Measurements from ENCODE around the gene MAP3K20. TPM values are rescaled to one million over a fixed set of nuclear protein-coding genes. Genes with fewer than 3 reads are reported as not detected.
A peak's percentile ranks its signal among the peaks of the same experiment; 100 is the strongest.

The MAP3K20 gene
- total RNA-seq, 4 donors from 2014 or later: 33.0 to 56.1 (median 44.4) TPM

DNA sequence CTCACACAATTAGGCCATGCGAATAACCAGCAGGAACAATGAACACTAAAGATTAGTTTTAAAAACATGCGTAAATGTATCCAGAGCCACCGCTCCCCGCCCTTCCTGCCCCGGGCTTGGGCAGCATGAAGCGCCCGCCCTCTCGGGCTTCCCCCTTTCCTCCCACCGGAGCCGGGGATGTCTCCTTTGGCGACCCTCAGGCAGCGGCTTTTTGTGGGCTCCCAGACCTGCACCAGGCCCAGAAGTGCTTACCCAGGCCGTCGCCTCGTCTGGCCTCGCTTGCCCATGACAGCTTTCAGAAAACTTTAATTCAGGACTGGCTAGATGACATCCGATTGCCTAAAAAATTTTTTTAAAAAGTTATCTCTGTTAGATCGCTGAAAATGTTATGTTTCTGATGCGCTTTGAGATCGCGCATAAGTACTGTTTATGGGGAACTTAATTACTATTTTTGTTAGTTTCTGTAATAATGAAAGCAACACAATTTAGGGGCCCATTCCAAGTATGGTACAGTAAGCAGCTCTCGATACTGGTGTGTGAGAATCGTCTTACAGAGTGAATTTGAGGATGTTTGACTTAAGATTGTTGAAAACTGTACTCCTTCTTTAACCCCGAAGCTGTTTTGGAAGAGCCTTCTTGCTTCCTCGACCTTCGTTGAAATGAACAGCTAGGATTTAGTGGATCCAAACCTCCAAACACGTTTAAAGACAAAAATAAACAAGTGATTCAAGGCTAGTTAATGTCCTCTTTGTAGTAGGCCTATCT, 1.1 kb downstream of the MAP3K20 start:
- DNase-seq (ENCODE audit: low spot score) (peak; percentile 34), ATAC-seq (ENCODE audit: low FRiP score) (peak; percentile 63)
- TF ChIP-seq, protein P1, sequence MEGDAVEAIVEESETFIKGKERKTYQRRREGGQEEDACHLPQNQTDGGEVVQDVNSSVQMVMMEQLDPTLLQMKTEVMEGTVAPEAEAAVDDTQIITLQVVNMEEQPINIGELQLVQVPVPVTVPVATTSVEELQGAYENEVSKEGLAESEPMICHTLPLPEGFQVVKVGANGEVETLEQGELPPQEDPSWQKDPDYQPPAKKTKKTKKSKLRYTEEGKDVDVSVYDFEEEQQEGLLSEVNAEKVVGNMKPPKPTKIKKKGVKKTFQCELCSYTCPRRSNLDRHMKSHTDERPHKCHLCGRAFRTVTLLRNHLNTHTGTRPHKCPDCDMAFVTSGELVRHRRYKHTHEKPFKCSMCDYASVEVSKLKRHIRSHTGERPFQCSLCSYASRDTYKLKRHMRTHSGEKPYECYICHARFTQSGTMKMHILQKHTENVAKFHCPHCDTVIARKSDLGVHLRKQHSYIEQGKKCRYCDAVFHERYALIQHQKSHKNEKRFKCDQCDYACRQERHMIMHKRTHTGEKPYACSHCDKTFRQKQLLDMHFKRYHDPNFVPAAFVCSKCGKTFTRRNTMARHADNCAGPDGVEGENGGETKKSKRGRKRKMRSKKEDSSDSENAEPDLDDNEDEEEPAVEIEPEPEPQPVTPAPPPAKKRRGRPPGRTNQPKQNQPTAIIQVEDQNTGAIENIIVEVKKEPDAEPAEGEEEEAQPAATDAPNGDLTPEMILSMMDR (IDR thresholded peaks at IDR 0.05): no peak

DNA sequence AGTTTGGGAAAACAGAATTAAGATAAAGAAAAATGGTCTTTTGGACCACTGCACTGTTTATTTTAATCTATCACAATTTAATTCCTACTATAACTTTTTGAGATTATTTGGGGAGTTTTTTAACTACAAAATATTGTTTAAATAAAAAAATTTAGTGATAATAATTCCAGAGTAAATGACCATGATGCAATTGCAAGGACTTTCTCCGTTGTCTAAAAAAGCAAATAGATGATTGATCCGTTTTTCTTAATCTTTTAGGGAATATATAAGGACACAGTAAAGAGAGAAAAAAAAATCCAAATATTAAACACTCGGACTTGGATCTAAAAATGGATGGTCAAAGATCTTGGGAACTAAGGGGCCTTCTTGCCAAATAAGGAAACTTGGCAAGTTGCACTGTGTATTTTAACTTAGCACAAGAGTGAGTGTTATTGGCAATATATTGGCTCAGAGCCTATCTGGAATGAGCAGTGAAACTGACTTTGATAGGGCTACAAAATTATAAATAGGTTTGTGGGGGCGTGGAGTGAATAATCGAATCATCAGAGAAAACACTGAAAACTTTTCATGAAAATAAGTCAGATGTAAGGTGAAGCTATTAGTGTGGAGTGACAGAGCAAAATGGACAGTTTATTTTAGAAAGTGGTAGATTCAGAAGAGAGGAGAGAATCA, 2.0 kb downstream of the MAP3K20 start:
- no peak for DNase-seq (ENCODE audit: low spot score)
- ATAC-seq (ENCODE audit: low FRiP score): no peak
- TF ChIP-seq, protein P1 (IDR thresholded peaks at IDR 0.05): no peak

DNA sequence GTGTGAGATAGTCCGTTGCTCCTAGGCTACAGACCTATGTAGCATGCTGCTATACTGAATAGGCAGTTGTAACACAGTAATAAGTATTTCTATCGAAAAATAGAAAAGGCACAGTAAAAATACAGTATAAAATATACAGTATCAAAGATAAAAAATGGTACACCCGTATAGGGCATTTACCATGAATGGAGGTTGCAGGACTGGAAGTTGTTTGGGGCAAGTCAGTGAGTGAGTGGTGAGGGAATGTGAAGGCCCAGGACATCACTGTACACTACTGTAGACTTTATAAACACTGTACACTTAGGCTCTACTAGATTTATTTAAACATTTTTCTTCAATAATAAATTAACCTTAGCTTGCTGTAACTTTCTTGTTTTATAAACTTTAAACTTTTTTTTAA, 3.5 kb downstream of the MAP3K20 start:
- no peak for ATAC-seq (ENCODE audit: low FRiP score)
- TF ChIP-seq, protein P1 (IDR thresholded peaks at IDR 0.05): no peak
- DNase-seq (ENCODE audit: low spot score): no peak

DNA sequence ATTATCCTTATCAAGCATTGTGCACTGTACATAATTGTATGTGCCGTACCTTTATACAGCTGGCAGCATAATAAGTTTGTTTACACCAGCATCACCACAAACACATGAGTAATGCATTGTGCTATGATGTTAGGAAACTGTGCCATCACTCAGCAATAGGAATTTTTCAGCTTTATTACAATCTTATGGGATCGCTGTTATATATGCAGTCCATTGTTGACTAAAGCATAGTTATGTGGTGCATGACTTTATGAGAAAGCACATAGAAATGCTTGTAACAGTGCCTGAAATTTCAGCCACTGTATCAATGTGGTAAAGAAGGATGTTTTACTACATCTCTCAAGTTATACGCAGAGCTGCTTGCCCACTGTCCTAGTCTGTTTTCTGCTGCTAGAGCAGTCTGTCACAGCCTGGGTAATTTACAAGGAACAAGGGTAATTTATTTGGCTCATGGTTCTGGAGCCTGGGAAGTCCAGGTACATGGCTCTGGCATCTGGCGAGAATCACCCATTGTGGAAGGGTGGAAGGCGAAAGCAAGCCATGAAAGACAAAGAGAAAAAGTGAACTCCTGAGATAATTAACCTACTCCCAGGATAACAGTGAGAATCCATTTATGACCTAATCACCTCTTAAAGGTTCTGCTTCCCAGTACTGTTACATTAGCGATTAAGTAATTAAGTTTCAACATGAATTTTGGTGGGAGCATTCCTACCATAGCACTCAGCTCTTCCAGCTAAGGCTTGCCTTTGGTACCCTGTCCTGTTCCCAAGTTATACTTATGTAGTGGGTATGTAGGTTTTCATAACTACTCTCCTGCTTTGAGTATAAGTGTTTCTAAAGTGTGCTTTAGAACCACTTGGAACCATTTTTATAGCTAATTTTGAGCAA, 4.6 kb downstream of the MAP3K20 start:
- TF ChIP-seq, protein P1 (IDR thresholded peaks at IDR 0.05): no peak
- no peak for DNase-seq (ENCODE audit: low spot score)
- no peak for ATAC-seq (ENCODE audit: low FRiP score)

DNA sequence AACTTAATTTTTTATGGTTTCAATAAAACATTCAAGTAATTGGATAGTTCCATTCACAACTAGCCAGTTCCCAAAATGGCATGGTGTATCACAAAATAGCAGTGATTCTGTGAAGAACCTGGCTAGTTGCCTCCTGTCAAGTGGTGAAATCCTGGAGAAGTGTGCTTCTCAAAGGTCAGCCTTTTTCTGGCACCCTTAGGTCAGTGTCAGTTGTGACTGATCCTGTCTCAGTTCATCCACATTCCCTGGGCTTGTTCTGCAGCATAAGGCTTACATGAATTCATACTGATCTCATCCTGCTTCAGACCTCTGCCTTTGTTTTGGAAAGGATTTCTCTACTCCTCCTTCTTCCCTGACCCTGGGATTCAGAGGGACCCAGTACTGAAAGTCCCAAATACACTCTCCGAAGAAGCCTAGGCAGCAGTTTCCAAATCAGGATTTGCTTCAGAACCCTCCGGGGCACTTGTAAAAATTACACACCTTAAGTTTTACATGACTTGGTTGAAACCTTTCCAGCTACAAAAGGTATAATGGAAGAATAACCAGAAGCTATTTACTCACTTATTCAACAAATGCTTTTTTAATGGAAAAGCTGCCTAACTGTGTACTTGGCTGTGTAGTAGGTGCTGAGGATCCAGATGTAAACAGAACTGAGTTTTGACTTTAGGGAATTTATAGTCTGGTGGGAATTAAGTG, 11.0 kb downstream of the MAP3K20 start:
- ATAC-seq (ENCODE audit: low FRiP score) (no peak), DNase-seq (ENCODE audit: low spot score) (no peak)
- TF ChIP-seq, protein P1 (IDR thresholded peaks at IDR 0.05): no peak

DNA sequence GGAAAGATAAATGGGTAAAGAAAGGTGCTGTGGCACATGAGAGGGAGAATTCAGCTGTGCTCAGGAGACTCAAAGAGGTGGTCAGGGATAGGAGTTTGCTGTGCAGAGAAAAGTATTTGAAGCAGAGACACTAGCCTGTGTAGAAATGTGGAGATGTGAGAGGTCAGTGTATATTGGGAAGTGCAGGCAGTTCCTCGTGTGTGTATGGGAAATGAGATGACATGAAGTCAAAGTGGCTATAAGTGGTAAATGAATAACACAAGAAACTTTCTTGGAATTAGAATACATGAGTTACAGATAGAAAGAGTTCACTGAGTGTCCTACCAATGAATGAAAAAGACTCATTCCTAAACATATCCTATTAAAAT, 11.6 kb downstream of the MAP3K20 start:
- ATAC-seq (ENCODE audit: low FRiP score): no peak
- DNase-seq (ENCODE audit: low spot score): no peak
- TF ChIP-seq, protein P1 (IDR thresholded peaks at IDR 0.05): no peak
